Osteoblast (primary cell): ENCODE data around the gene ASB7. TPM values are rescaled to one million over a fixed set of nuclear protein-coding genes. Genes with fewer than 3 reads are reported as not detected.

Experiments used
- DNase-seq: peaks from one replicate; pipeline ENCODE4 v3.0.0; 2011; ENCODE audit warnings: low spot score, mixed read lengths; ENCODE audit not compliant: insufficient read length; ENCODE audit errors: missing footprints
- H2AFZ ChIP-seq: 2 replicates; pipeline ENCODE4 v1.6.0; 2011; ENCODE audit warnings: mild to moderate bottlenecking, low read length
- H3K27ac ChIP-seq: 2 replicates; pipeline ENCODE4 v1.5.1; 2011; ENCODE audit warnings: mild to moderate bottlenecking, low read depth, low read length, moderate library complexity
- H3K27me3 ChIP-seq: 2 replicates; pipeline ENCODE4 v1.6.0; 2012; ENCODE audit warnings: mild to moderate bottlenecking, control low read depth, inconsistent platforms, low read length, moderate library complexity; ENCODE audit not compliant: insufficient read depth
- H3K36me3 ChIP-seq: 2 replicates; pipeline ENCODE4 v1.5.1; 2011; ENCODE audit warnings: mild to moderate bottlenecking, low read length, control low read depth, moderate library complexity; ENCODE audit not compliant: insufficient read depth
- H3K4me1 ChIP-seq: 2 replicates; pipeline ENCODE4 v1.5.1; 2011; ENCODE audit warnings: mild to moderate bottlenecking, low read length, control low read depth, moderate library complexity; ENCODE audit not compliant: insufficient read depth
- H3K4me2 ChIP-seq: 2 replicates; pipeline ENCODE4 v1.6.0; 2011; ENCODE audit warnings: mild to moderate bottlenecking, low read length; ENCODE audit not compliant: insufficient read depth
- H3K4me3 ChIP-seq: fragments of 200-600 bp; sonication (generic); 3 replicates; pipeline ENCODE4 v1.5.1; 2012; ENCODE audit warnings: mild to moderate bottlenecking, low read length, inconsistent platforms; ENCODE audit not compliant: insufficient read depth
- H3K79me2 ChIP-seq: 2 replicates; pipeline ENCODE4 v1.6.0; 2012; ENCODE audit warnings: mild to moderate bottlenecking, low read length, control low read depth, inconsistent platforms; ENCODE audit not compliant: insufficient read depth
- H3K9me3 ChIP-seq: 2 replicates; pipeline ENCODE4 v1.5.1; 2011; ENCODE audit warnings: low read depth, low read length, control low read depth
- H4K20me1 ChIP-seq: 2 replicates; pipeline ENCODE4 v1.6.0; 2012; ENCODE audit warnings: mild to moderate bottlenecking, low read length, control low read depth; ENCODE audit not compliant: insufficient read depth
- total RNA-seq: library from RNA; depleted of rRNA; stranded (reverse); fragments of >200 nt; gene quantifications from 2 replicates; pipeline ENCODE4 v1.2.3, GENCODE V29; 2012
- TF ChIP-seq, protein P1 (sequence below): IDR thresholded peaks from 2 replicates; pipeline ENCODE4 v1.5.1; 2011; ENCODE audit warnings: mild to moderate bottlenecking, low read depth, low read length, moderate library complexity; ENCODE audit errors: extremely low read depth

ASB7 gene
- total RNA-seq, 1 donor: 18.1 TPM

DNA sequence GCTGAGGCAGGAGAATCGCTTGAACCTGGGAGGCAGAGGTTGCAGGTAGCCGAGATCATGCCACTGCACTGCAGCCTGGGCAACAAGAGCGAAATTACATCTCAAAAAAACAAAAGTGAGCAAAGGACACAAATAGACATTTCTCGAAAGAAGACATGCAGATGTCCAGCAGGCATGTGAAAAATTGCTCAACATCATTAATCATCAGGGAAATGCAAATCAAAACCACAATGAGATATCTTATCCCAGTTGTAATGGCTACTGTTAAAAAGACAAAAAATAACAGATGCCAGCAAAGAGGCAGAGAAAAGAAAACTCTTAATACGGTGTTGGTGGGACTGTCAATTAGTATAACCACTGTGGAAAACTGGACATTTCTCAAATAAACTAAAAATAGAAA lies 20.9 kb downstream of the ASB7 start:
- Histone ChIP-seq H3K79me2 (no peaks in the 10 kb centered on the region), H3K4me2 (no peak overlapping the region), H3K27me3 (no peaks in the 10 kb centered on the region), H3K4me3 (no peak overlapping the region), H3K9me3 (no peaks in the 10 kb centered on the region), H3K27ac (no peak overlapping the region), H3K4me1 (peaks cover 10% of the 10 kb centered on the region), H4K20me1 (peaks cover 5% of the 10 kb centered on the region), H2AFZ (no peak overlapping the region), H3K36me3 (no peaks in the 10 kb centered on the region)
- DNase-seq: no peak
- TF ChIP-seq, protein P1, sequence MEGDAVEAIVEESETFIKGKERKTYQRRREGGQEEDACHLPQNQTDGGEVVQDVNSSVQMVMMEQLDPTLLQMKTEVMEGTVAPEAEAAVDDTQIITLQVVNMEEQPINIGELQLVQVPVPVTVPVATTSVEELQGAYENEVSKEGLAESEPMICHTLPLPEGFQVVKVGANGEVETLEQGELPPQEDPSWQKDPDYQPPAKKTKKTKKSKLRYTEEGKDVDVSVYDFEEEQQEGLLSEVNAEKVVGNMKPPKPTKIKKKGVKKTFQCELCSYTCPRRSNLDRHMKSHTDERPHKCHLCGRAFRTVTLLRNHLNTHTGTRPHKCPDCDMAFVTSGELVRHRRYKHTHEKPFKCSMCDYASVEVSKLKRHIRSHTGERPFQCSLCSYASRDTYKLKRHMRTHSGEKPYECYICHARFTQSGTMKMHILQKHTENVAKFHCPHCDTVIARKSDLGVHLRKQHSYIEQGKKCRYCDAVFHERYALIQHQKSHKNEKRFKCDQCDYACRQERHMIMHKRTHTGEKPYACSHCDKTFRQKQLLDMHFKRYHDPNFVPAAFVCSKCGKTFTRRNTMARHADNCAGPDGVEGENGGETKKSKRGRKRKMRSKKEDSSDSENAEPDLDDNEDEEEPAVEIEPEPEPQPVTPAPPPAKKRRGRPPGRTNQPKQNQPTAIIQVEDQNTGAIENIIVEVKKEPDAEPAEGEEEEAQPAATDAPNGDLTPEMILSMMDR: no peak

DNA sequence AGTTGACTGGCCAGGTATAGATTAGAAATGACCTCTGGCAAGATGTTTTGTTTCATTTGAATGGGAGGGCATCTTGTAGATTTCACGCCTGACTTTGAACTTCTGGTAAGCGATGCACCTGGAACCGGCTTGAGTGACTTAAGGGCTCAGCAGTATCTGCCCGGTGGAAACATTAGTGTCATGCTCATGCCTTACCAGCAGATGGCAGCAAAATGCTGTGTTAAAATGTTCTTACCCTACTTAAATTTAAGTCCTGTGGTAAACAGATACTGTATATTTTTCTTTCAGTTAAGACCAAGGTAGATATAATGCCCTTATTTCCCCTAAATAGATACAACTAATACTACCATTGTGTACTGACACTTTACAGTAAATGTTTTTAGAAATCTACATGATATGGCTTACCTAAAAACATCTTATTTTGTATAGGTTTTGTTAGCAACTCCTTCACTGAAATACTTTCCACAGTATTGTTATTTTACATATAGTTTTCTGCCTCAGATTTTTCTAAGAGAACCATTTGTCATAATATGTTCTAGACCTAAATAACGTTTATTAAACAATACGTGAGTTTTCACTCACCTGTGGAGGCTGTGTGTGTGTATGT lies 25.5 kb downstream of the ASB7 start:
- peak; percentile 60 for DNase-seq
- no peaks in the 10 kb centered on the region for H3K27me3 ChIP-seq
- H3K27ac ChIP-seq: no peak overlapping the region
- peaks cover 30% of the 10 kb centered on the region for H3K4me1 ChIP-seq
- H3K36me3 ChIP-seq: peaks cover 19% of the 10 kb centered on the region
- H3K4me3 ChIP-seq: no peak overlapping the region
- H3K9me3 ChIP-seq: no peaks in the 10 kb centered on the region
- no peak overlapping the region for H3K4me2 ChIP-seq
- peaks cover 27% of the 10 kb centered on the region for H3K79me2 ChIP-seq
- no peak overlapping the region for H2AFZ ChIP-seq
- TF ChIP-seq, protein P1: peak; percentile 82
- H4K20me1 ChIP-seq: peaks cover 19% of the 10 kb centered on the region

DNA sequence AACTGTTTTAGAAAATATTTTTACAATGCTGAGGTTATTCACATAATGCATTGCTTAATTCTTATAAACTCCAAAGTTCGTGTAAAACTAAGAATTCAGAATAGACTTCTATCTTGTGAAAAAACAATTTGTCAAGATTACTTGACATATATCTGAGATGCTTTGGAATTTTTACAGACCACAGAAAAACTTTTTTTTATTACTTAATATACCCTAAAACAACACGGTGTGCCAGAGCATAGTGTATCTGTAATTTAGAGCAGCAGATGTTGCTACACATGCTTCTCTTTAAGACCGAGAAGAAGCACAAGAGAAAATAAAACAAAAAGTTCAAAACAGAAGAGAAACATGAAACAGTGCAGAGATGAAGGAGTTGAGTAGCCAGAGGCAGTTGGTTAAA lies 26.4 kb downstream of the ASB7 start:
- Histone ChIP-seq H3K36me3 (peaks cover 20% of the 10 kb centered on the region), H3K4me3 (no peak overlapping the region), H3K9me3 (no peaks in the 10 kb centered on the region), H3K27ac (peak overlapping the region; percentile 46), H3K27me3 (no peaks in the 10 kb centered on the region), H3K4me2 (peak overlapping the region; percentile 54), H4K20me1 (peaks cover 19% of the 10 kb centered on the region), H2AFZ (no peak overlapping the region), H3K79me2 (peaks cover 29% of the 10 kb centered on the region), H3K4me1 (peaks cover 25% of the 10 kb centered on the region)
- no peak for DNase-seq
- TF ChIP-seq, protein P1: no peak

DNA sequence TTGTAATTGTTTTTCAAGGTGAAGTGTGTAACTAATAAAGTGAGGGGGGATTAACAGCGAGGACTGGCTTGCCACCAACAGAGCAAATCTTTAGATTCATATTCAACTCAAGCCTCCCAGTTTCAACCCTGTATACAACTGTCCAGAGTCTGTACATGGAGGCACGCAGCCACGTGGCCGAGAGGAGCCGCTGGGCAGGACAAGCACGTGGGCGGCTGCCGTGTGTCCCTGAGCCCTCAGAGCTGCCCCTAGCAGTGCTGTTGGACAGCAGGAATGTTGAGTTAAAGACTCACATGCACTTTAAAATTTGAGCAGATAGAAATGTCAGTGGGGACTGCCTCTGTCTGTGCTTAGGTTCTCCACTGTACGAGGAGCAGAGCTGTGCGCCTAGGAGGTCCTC lies 29.4 kb downstream of the ASB7 start:
- no peaks in the 10 kb centered on the region for H3K9me3 ChIP-seq
- H4K20me1 ChIP-seq: peaks cover 30% of the 10 kb centered on the region
- no peak overlapping the region for H3K4me3 ChIP-seq
- H3K27ac ChIP-seq: no peak overlapping the region
- TF ChIP-seq, protein P1: no peak
- peaks cover 25% of the 10 kb centered on the region for H3K4me1 ChIP-seq
- no peak for DNase-seq
- H3K4me2 ChIP-seq: no peak overlapping the region
- no peaks in the 10 kb centered on the region for H3K27me3 ChIP-seq
- no peak overlapping the region for H2AFZ ChIP-seq
- H3K36me3 ChIP-seq: peaks cover 20% of the 10 kb centered on the region
- peaks cover 48% of the 10 kb centered on the region for H3K79me2 ChIP-seq
